ENCODE results near the gene MEGF11. TPM values are rescaled to one million over a fixed set of nuclear protein-coding genes. Genes with fewer than 3 reads are reported as not detected.

The MEGF11 gene
- total RNA-seq, 1 donor from 2014 or later = 0.25 TPM

GRCh38 chr15:65971741-65971995, 281.9 kb downstream of the MEGF11 start:
- no peak overlapping the region for H3K27ac ChIP-seq
- DNase-seq (ENCODE audit: extremely low spot score in 2 of 2) = no peak
- no peak overlapping the region for H3K4me3 ChIP-seq
- no peak for TF ChIP-seq POLR2AphosphoS5 (IDR thresholded peaks at IDR 0.05; ENCODE audit: insufficient read depth in 1 of 2, low read depth in 1 of 2)
- no peak for TF ChIP-seq POLR2A (IDR thresholded peaks at IDR 0.05)
- TF ChIP-seq CTCF (IDR thresholded peaks at IDR 0.05) = no peak
- no peaks in the 10 kb centered on the region for H3K4me1 ChIP-seq
- H3K27me3 ChIP-seq = no peaks in the 10 kb centered on the region
- H3K9me3 ChIP-seq = no peaks in the 10 kb centered on the region
- H3K36me3 ChIP-seq = no peaks in the 10 kb centered on the region
- intact Hi-C loops (cut with DNase I) = no loop called here

- no peaks in the 10 kb centered on the region for H3K9me3 ChIP-seq
- no peaks in the 10 kb centered on the region for H3K27me3 ChIP-seq
Observed at GRCh38 chr15:65970937-65971740, 282.4 kb downstream of the MEGF11 start.

GRCh38 chr15:65969865-65970816, 283.4 kb downstream of the MEGF11 start:
- Histone ChIP-seq H3K27ac (no peak overlapping the region), H3K27me3 (no peaks in the 10 kb centered on the region), H3K9me3 (no peaks in the 10 kb centered on the region), H3K4me1 (no peaks in the 10 kb centered on the region), H3K4me3 (no peak overlapping the region), H3K36me3 (no peaks in the 10 kb centered on the region)
- intact Hi-C loops (cut with DNase I) = no loop called here
- DNase-seq (ENCODE audit: extremely low spot score in 2 of 2) = no peak
- TF ChIP-seq POLR2A (IDR thresholded peaks at IDR 0.05) (no peak), CTCF (IDR thresholded peaks at IDR 0.05) (no peak), POLR2AphosphoS5 (IDR thresholded peaks at IDR 0.05; ENCODE audit: insufficient read depth in 1 of 2, low read depth in 1 of 2) (no peak)

More at GRCh38 chr15:65970937-65971740, 282.4 kb downstream of the MEGF11 start:
- no peak overlapping the region for H3K4me3 ChIP-seq
- no peak for DNase-seq (ENCODE audit: extremely low spot score in 2 of 2)
- H3K27ac ChIP-seq = no peak overlapping the region
- no peaks in the 10 kb centered on the region for H3K4me1 ChIP-seq
- H3K36me3 ChIP-seq = no peaks in the 10 kb centered on the region
- TF ChIP-seq POLR2AphosphoS5 (IDR thresholded peaks at IDR 0.05; ENCODE audit: insufficient read depth in 1 of 2, low read depth in 1 of 2) (no peak), CTCF (IDR thresholded peaks at IDR 0.05) (no peak), POLR2A (IDR thresholded peaks at IDR 0.05) (no peak)
- intact Hi-C loops (cut with DNase I) = no loop called here

GRCh38 chr15:65968511-65968910, 285.0 kb downstream of the MEGF11 start:
- DNase-seq (ENCODE audit: extremely low spot score in 2 of 2) = no peak

More at GRCh38 chr15:65968511-65968910, 285.0 kb downstream of the MEGF11 start:
- Histone ChIP-seq H3K27ac (no peak overlapping the region), H3K4me3 (no peak overlapping the region), H3K4me1 (no peaks in the 10 kb centered on the region), H3K27me3 (no peaks in the 10 kb centered on the region), H3K36me3 (no peaks in the 10 kb centered on the region), H3K9me3 (no peaks in the 10 kb centered on the region)
- TF ChIP-seq POLR2AphosphoS5 (IDR thresholded peaks at IDR 0.05; ENCODE audit: insufficient read depth in 1 of 2, low read depth in 1 of 2) = no peak
- TF ChIP-seq CTCF (IDR thresholded peaks at IDR 0.05) = no peak
- TF ChIP-seq POLR2A (IDR thresholded peaks at IDR 0.05) = no peak
- intact Hi-C loops (cut with DNase I) = no loop called here
